GM12878 (cell line): Measurements from ENCODE around the gene SYPL1. TPM values are rescaled to one million over a fixed set of nuclear protein-coding genes. Genes with fewer than 3 reads are reported as not detected.

ENCODE experiments used
- ATAC-seq: fragments of 200-7000 bp; cut with Tn5 transposase; 3 replicates; pipeline ENCODE4 v1.9.1; 2020; ENCODE audit warnings: mild to moderate bottlenecking, moderate library complexity
- BruUV-seq: library from RNA; stranded (reverse); fragments of 400-500 nt; replicated peaks from 2 replicates; lab custom pipeline; 2021; lab: Mats Ljungman, UMichigan
- CTCF ChIA-PET: fragments of 300-600 bp; sonication (Branson Sonifier 250); formaldehyde crosslinking; extraction: SDS; loops from one replicate; lab custom pipeline; 2021; ENCODE audit warnings: inconsistent platforms; lab: Yijun Ruan, JAX
- POLR2A ChIA-PET: fragments of 350-600 bp; formaldehyde crosslinking; extraction: SDS; loops from one replicate; lab custom pipeline; 2021; ENCODE audit warnings: inconsistent platforms; lab: Charles Lee
- RAD21 ChIA-PET: fragments of 300-600 bp; sonication (Branson Sonifier 250); formaldehyde crosslinking; loops from one replicate; lab custom pipeline; 2023; ENCODE audit warnings: antibody characterized with exemption; ENCODE audit not compliant: unreplicated experiment; lab: Charles Lee
- SMC1A ChIA-PET: fragments of 300-600 bp; sonication (Branson Sonifier 250); formaldehyde crosslinking; loops from one replicate; lab custom pipeline; 2023; ENCODE audit not compliant: unreplicated experiment, uncharacterized antibody; lab: Charles Lee
- DNase-seq: peaks from one replicate; pipeline ENCODE4 v3.0.0-alpha.2; 2011; ENCODE audit warnings: low read depth, low spot score
- FAIRE-seq: peaks from 3 replicates; lab custom pipeline; 2011; peaks lifted over from hg19 to GRCh38; lab: Jason Lieb, UNC
- H2AFZ ChIP-seq: 2 replicates; pipeline ENCODE4 v1.6.0; 2011; ENCODE audit warnings: low read depth, low read length, control low read depth; ENCODE audit not compliant: control insufficient read depth
- H3K27ac ChIP-seq: 2 replicates; pipeline ENCODE4 v1.5.1; 2011; ENCODE audit warnings: control low read depth; ENCODE audit not compliant: control insufficient read depth, insufficient read depth
- H3K27me3 ChIP-seq, 2 experiments: replicated peaks in 1 of 2; 2 replicates each; pipeline versions ENCODE4 v1.6.0 to v1.6.1; 2011; ENCODE audit warnings: low read length in 1 of 2; ENCODE audit not compliant: control insufficient read depth in 2 of 2, insufficient read depth in 2 of 2
- H3K36me3 ChIP-seq, 2 experiments: 2 replicates each; pipeline ENCODE4 v1.5.1; 2011; ENCODE audit warnings: low read length in 1 of 2; ENCODE audit not compliant: control insufficient read depth in 2 of 2, insufficient read depth in 2 of 2
- H3K4me1 ChIP-seq: 2 replicates; pipeline ENCODE4 v1.6.1; 2011; ENCODE audit warnings: mild to moderate bottlenecking, low read length, moderate library complexity, mixed read lengths; ENCODE audit not compliant: control insufficient read depth, insufficient read depth
- H3K4me2 ChIP-seq: 2 replicates; pipeline ENCODE4 v1.6.0; 2011; ENCODE audit warnings: control low read depth; ENCODE audit not compliant: control insufficient read depth, insufficient read depth
- H3K4me3 ChIP-seq: fragments of 200-600 bp; sonication (generic); 2 replicates; pipeline ENCODE4 v1.5.1; 2016
- H3K79me2 ChIP-seq: 2 replicates; pipeline ENCODE4 v1.6.0; 2011; ENCODE audit warnings: low read length; ENCODE audit not compliant: control insufficient read depth, insufficient read depth
- H3K9ac ChIP-seq: 2 replicates; pipeline ENCODE4 v1.8.0; 2011; ENCODE audit warnings: low read length, control low read depth, mixed read lengths; ENCODE audit not compliant: control insufficient read depth, insufficient read depth
- H3K9me3 ChIP-seq: replicated peaks from 3 replicates; pipeline ENCODE4 v1.5.1; 2011; ENCODE audit warnings: mild to moderate bottlenecking, low read length; ENCODE audit not compliant: control insufficient read depth, insufficient read depth
- H4K20me1 ChIP-seq: 2 replicates; pipeline ENCODE4 v1.6.0; 2011; ENCODE audit not compliant: control insufficient read depth, insufficient read depth
- CREB1 ChIP-seq: IDR thresholded peaks from 2 replicates; pipeline ENCODE4 v1.6.1; 2012; ENCODE audit warnings: low read depth, mild to moderate bottlenecking, inconsistent platforms
- CREM ChIP-seq: IDR thresholded peaks from 2 replicates; pipeline ENCODE4 v1.6.1; 2014; ENCODE audit warnings: antibody characterized with exemption, low read depth
- EED ChIP-seq: sonication (generic); IDR thresholded peaks from 2 replicates; pipeline ENCODE4 v1.6.1; 2016; ENCODE audit warnings: antibody characterized with exemption, low read depth
- KAT2A ChIP-seq: conservative IDR thresholded peaks from 2 replicates; pipeline ENCODE4 v1.6.1; 2011; ENCODE audit warnings: low read depth, low read length; ENCODE audit not compliant: control insufficient read depth
- MTA3 ChIP-seq: IDR thresholded peaks from 2 replicates; pipeline ENCODE4 v1.6.1; 2012; ENCODE audit warnings: low read length, inconsistent platforms, borderline replicate concordance
- SIN3A ChIP-seq: IDR thresholded peaks from 2 replicates; pipeline ENCODE4 v1.6.1; 2012; ENCODE audit warnings: low read depth, low read length, improper control_type of control experiment
- WGBS: methylation state at CpG from one replicate; pipeline ENCODE4 v1.1.6; 2016; ENCODE audit warnings: low lambda C conversion rate; ENCODE audit not compliant: insufficient replicate concordance, insufficient coverage; ENCODE audit errors: missing lambda C conversion rate; 5-methylcytosine and 5-hydroxymethylcytosine counted together
- in situ Hi-C: fragments of 300-500 bp; cut with MboI; formaldehyde crosslinking; loops from 9 replicates; pipeline ENCODE4 v1.14.3; 2018; ENCODE audit warnings: mixed read lengths
- intact Hi-C: fragments of 100-400 bp; cut with micrococcal nuclease; formaldehyde crosslinking; loops from one replicate; pipeline ENCODE4 v1.14.2; 2022; ENCODE audit not compliant: unreplicated experiment
- polyA plus RNA-seq, 11 experiments: library from polyadenylated mRNA; depleted of rRNA in 4 of 11; unstranded in 6 of 11; stranded (reverse) in 5 of 11; fragments of >200 nt; fragmentation: Nextera tagmentation in 4 of 11; fragmentation: Illumina TruSeq in 1 of 11; extraction: Ambion mirVana in 4 of 11; extraction: Trizol in 1 of 11; gene quantifications; 1 replicate in 1 of 11; 2 replicates in 10 of 11; pipeline versions ENCODE4 v1.2.1 to v1.2.3, GENCODE V29; 2011 to 2016; ENCODE audit warnings: inconsistent platforms in 2 of 11, missing spikeins in 2 of 11, low read depth in 1 of 11
- total RNA-seq, 4 experiments: library from RNA; depleted of rRNA in 3 of 4; stranded (reverse); fragments of >200 nt in 3 of 4; fragmentation: Illumina TruSeq in 1 of 4; extraction: Trizol in 1 of 4; gene quantifications; 2 replicates each; pipeline versions ENCODE4 v1.2.1 to v1.2.3, GENCODE V29; 2013 to 2021

SYPL1 gene
- total and polyA plus RNA-seq, 10 of the 15 experiments (the other 5 are each of a cell fraction or from before 2014, with no cell fraction given) = 34.5 to 177 (median 87.3) TPM

DNA sequence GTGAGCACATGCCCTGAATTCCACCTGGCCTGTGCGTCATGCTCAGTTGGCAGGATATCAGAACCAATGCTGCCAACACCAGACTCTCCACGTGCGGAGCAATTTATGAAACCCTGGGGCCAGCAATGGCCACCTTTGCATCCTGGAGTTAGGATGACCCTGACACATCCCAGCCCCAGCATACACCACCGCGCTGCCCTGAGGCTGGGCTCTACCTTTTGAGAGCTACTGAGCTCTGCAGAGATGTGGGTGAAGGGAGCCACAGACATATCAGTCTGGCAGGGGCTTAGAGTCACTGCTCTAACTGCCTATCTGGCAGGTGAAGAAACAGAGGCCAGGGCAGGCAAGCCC lies 41.9 kb downstream of the SYPL1 start:
- ChIA-PET POLR2A (interaction anchor here (0.6 to 5.1 kb wide), 5 partner anchors 11 to 1265 kb away, joined by 3 to 56 read pairs (median 20); partner anchors contain the start of gene SYPL1), RAD21 (interaction anchor here (1.0 to 8.3 kb wide), 3 partner anchors 11 to 42 kb away, joined by 3 to 118 read pairs (median 57); partner anchors contain the start of gene SYPL1), CTCF (interaction anchor here (3.3 to 5.7 kb wide), 5 partner anchors 9 to 84 kb away, joined by 11 to 67 read pairs (median 27); no protein-coding TSS in a partner anchor), SMC1A (interaction anchor here (1.1 to 10.3 kb wide), 6 partner anchors 11 to 90 kb away, joined by 3 to 164 read pairs (median 74); partner anchors contain the start of gene SYPL1)
- in situ Hi-C loops (no loop called here), intact Hi-C loops (no loop called here)
- Histone ChIP-seq H3K27me3 (no peaks in the 10 kb centered on the region), H3K27ac (peak overlapping the region; percentile 98), H3K79me2 (no peaks in the 10 kb centered on the region; the same call in 1 of the 2 replicates), H3K4me2 (peak overlapping the region; percentile 93), H3K4me1 (peaks cover 57% of the 10 kb centered on the region), H3K9me3 (no peaks in the 10 kb centered on the region), H2AFZ (no peak overlapping the region), H3K36me3 (no peaks in the 10 kb centered on the region), H4K20me1 (no peaks in the 10 kb centered on the region), H3K4me3 (no peak overlapping the region), H3K9ac (no peak overlapping the region)
- TF ChIP-seq KAT2A = no peak
- TF ChIP-seq CREB1 = no peak
- TF ChIP-seq SIN3A = no peak
- DNase-seq = no peak
- BruUV-seq = no TSS peak
- peak; percentile 1 for ATAC-seq
- no peak for FAIRE-seq
- 87% methylated on average over 5 of the region's 5 CpGs for WGBS

DNA sequence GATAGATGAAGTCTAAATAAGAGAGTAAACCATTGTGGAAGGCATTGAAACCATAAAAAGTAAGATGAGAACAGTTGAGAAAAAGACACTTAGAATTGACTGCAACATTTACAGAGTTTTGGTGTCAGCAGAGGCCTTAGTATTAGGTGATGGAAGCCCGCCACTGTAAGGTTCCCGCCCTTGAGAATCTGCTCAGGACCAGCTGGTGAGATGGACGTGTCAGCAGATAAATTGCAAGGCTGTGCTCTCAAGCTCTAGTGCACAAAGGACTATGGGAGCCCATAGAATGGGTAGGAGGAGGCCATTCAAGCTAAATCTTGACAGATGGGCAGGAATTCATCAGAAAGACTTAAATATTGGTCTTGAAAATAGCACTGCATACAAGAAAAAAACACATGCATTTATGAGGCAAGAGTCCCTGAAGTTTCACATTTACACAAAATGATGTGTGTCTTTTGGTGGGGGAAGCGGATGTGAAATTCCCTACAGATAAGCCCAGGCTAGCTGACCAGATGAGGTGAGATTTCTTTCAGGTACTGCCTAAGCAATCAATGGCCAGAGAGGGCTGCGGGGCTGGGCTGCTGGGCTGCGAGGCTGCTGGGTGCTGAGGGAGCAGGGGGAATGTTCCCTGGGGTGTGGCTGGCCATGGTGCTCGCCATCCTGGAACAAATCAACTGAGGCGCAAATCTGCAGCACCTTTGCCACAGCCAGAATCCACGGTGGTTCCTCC lies 42.5 kb downstream of the SYPL1 start:
- ChIA-PET RAD21 (interaction anchor here (1.0 to 8.3 kb wide), 3 partner anchors 11 to 42 kb away, joined by 3 to 118 read pairs (median 57); partner anchors contain the start of gene SYPL1), SMC1A (interaction anchor here (1.0 to 10.3 kb wide), 7 partner anchors 11 to 91 kb away, joined by 3 to 164 read pairs (median 70); partner anchors contain the start of gene SYPL1), POLR2A (interaction anchor here (0.8 to 5.1 kb wide), 4 partner anchors 11 to 86 kb away, joined by 3 to 56 read pairs (median 34); partner anchors contain the start of gene SYPL1), CTCF (interaction anchor here (4.0 to 5.7 kb wide), 4 partner anchors 12 to 85 kb away, joined by 24 to 67 read pairs (median 38); no protein-coding TSS in a partner anchor)
- in situ Hi-C loops = no loop called here
- Histone ChIP-seq H3K36me3 (no peaks in the 10 kb centered on the region), H3K4me2 (peak overlapping the region; percentile 93), H3K4me1 (peaks cover 53% of the 10 kb centered on the region), H3K4me3 (no peak overlapping the region), H3K79me2 (no peaks in the 10 kb centered on the region; the same call in 1 of the 2 replicates), H3K27ac (peak overlapping the region; percentile 98), H3K9me3 (no peaks in the 10 kb centered on the region), H2AFZ (no peak overlapping the region; the same call in 1 of the 2 replicates), H3K27me3 (no peaks in the 10 kb centered on the region), H4K20me1 (no peaks in the 10 kb centered on the region), H3K9ac (no peak overlapping the region)
- WGBS = 31% methylated on average over 9 of the region's 9 CpGs
- FAIRE-seq (no peak), DNase-seq (no peak), ATAC-seq (peak; percentile 5)
- TF ChIP-seq MTA3 (no peak), CREM (peak; percentile 7; the same call in 1 of the 2 replicates), EED (peak; percentile 54)
- no TSS peak for BruUV-seq
- intact Hi-C loops = no loop called here
